GM19240 (cell line): ENCODE measurements around the gene PTPN4.

Experiments used
- DNase-seq: peaks from one replicate; pipeline ENCODE4 v3.0.0; 2011; ENCODE audit warnings: low spot score; ENCODE audit not compliant: insufficient read length

The PTPN4 gene

GRCh38 chr2:119853777-119854399, 94.2 kb downstream of the PTPN4 start:
- DNase-seq = no peak

GRCh38 chr2:119856469-119856901, 96.8 kb downstream of the PTPN4 start:
- DNase-seq = no peak

GRCh38 chr2:119857742-119858141, 98.0 kb downstream of the PTPN4 start:
- DNase-seq = no peak

GRCh38 chr2:119859528-119859927, 99.8 kb downstream of the PTPN4 start:
- DNase-seq = no peak

- no peak for DNase-seq
These were observed 101.2 kb downstream of the PTPN4 start for GRCh38 chr2:119860924-119861323.

- no peak for DNase-seq
These were observed 102.6 kb downstream of the PTPN4 start for GRCh38 chr2:119862127-119862889.

- DNase-seq = no peak
These were observed 104.6 kb downstream of the PTPN4 start for GRCh38 chr2:119864318-119864717.

GRCh38 chr2:119871725-119872124, 112.0 kb downstream of the PTPN4 start:
- no peak for DNase-seq

- no peak for DNase-seq
These were observed 113.9 kb downstream of the PTPN4 start for GRCh38 chr2:119873350-119874315.

GRCh38 chr2:119879502-119879901, 119.8 kb downstream of the PTPN4 start:
- no peak for DNase-seq

- no peak for DNase-seq
These were observed 129.0 kb downstream of the PTPN4 start for GRCh38 chr2:119888680-119889079.

GRCh38 chr2:119897736-119898395, 138.1 kb downstream of the PTPN4 start:
- DNase-seq = no peak

- no peak for DNase-seq
These were observed 141.3 kb downstream of the PTPN4 start for GRCh38 chr2:119901013-119901412.

GRCh38 chr2:119910566-119910965, 150.8 kb downstream of the PTPN4 start:
- DNase-seq = no peak

- no peak for DNase-seq
These were observed 154.5 kb downstream of the PTPN4 start for GRCh38 chr2:119914266-119914665.

GRCh38 chr2:119921825-119922224, 162.1 kb downstream of the PTPN4 start:
- DNase-seq = no peak

GRCh38 chr2:119922699-119923098, 163.0 kb downstream of the PTPN4 start:
- DNase-seq = no peak

GRCh38 chr2:119929537-119929936, 169.8 kb downstream of the PTPN4 start:
- no peak for DNase-seq

- DNase-seq = no peak
These were observed 173.1 kb downstream of the PTPN4 start for GRCh38 chr2:119932809-119933208.

- DNase-seq = no peak
These were observed 174.6 kb downstream of the PTPN4 start for GRCh38 chr2:119934319-119934718.

GRCh38 chr2:119937680-119938079, 178.0 kb downstream of the PTPN4 start:
- no peak for DNase-seq
